ENCODE measurements around the gene NMU.

The NMU gene

DNA sequence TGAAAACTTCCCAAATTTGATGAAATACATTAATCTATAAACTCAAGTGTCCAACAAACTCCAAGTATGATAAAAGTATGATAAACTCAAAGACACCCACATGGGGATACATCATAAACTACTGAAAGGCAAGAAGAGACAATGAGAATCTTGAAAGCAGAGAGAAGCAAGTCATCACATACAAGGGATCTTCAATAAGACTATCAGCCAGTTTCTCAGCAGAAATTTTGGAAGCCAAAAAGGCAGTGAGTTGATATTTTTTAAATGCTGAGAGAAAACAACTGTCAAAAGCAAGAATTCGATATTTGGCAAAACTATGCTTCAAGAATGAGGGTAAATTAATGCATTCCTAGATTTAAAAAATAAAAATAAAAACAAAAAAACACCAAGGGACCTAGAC is 60.6 kb downstream of the NMU start:
- H3K4me1 ChIP-seq (ENCODE audit: insufficient read depth, low read length): no peaks in the 10 kb centered on the region
- no peaks in the 10 kb centered on the region for H3K79me2 ChIP-seq (ENCODE audit: insufficient read depth, low read length)
- H3K9me3 ChIP-seq (ENCODE audit: insufficient read depth, low read length, severe bottlenecking): no peaks in the 10 kb centered on the region
- H3K27ac ChIP-seq (ENCODE audit: low read length): no peak overlapping the region
- ATAC-seq (ENCODE audit: insufficient read depth, low read depth) (no peak), DNase-seq (no peak)
- H3K27me3 ChIP-seq (ENCODE audit: insufficient read depth, low read length, poor library complexity): peaks cover 9% of the 10 kb centered on the region
- no peaks in the 10 kb centered on the region for H4K20me1 ChIP-seq (ENCODE audit: insufficient read depth, low read length)
- no peak overlapping the region for H3K9ac ChIP-seq (ENCODE audit: low read depth, low read length)
- H3K4me3 ChIP-seq (ENCODE audit: low read depth in 1 of 2, low read length in 2 of 2): no peak overlapping the region
- H3K4me2 ChIP-seq (ENCODE audit: insufficient read depth, low read length): no peak overlapping the region
- no peak for TF ChIP-seq EZH2 (IDR thresholded peaks at IDR 0.05; ENCODE audit: borderline replicate concordance, low read depth, low read length, severe bottlenecking)
- TF ChIP-seq, protein P1, sequence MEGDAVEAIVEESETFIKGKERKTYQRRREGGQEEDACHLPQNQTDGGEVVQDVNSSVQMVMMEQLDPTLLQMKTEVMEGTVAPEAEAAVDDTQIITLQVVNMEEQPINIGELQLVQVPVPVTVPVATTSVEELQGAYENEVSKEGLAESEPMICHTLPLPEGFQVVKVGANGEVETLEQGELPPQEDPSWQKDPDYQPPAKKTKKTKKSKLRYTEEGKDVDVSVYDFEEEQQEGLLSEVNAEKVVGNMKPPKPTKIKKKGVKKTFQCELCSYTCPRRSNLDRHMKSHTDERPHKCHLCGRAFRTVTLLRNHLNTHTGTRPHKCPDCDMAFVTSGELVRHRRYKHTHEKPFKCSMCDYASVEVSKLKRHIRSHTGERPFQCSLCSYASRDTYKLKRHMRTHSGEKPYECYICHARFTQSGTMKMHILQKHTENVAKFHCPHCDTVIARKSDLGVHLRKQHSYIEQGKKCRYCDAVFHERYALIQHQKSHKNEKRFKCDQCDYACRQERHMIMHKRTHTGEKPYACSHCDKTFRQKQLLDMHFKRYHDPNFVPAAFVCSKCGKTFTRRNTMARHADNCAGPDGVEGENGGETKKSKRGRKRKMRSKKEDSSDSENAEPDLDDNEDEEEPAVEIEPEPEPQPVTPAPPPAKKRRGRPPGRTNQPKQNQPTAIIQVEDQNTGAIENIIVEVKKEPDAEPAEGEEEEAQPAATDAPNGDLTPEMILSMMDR (IDR thresholded peaks at IDR 0.05; ENCODE audit: borderline replicate concordance, extremely low read depth, low read length, poor library complexity, severe bottlenecking): no peak
- H2AFZ ChIP-seq (ENCODE audit: low read depth, low read length): no peak overlapping the region
- no peaks in the 10 kb centered on the region for H3K36me3 ChIP-seq (ENCODE audit: insufficient read depth, low read length)

DNA sequence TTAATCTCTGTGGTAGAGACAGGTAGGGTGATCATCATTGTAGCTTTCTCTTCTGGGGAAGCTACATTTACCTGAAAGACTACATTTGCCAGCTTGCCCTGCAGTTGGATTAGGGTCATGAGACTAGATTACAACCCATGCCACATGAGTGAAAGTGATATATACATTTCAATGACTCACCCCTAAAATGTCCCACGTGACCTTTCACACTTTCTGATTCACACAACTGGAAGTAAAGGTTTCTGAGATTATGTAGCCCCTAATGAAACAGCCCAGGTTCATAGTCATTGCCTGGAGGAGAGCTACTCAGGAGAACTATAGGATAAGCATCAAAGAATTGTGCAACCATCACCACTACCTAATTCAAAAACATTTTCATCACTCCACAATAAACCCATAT is 61.8 kb downstream of the NMU start:
- TF ChIP-seq EZH2 (IDR thresholded peaks at IDR 0.05; ENCODE audit: borderline replicate concordance, low read depth, low read length, severe bottlenecking): no peak
- TF ChIP-seq, protein P1 (IDR thresholded peaks at IDR 0.05; ENCODE audit: borderline replicate concordance, extremely low read depth, low read length, poor library complexity, severe bottlenecking): no peak
- Histone ChIP-seq H3K27me3 (ENCODE audit: insufficient read depth, low read length, poor library complexity) (peaks cover 9% of the 10 kb centered on the region), H2AFZ (ENCODE audit: low read depth, low read length) (no peak overlapping the region), H3K4me1 (ENCODE audit: insufficient read depth, low read length) (no peaks in the 10 kb centered on the region), H3K4me3 (ENCODE audit: low read depth in 1 of 2, low read length in 2 of 2) (no peak overlapping the region), H4K20me1 (ENCODE audit: insufficient read depth, low read length) (no peaks in the 10 kb centered on the region), H3K9me3 (ENCODE audit: insufficient read depth, low read length, severe bottlenecking) (no peaks in the 10 kb centered on the region), H3K4me2 (ENCODE audit: insufficient read depth, low read length) (no peak overlapping the region), H3K79me2 (ENCODE audit: insufficient read depth, low read length) (no peaks in the 10 kb centered on the region), H3K36me3 (ENCODE audit: insufficient read depth, low read length) (no peaks in the 10 kb centered on the region), H3K9ac (ENCODE audit: low read depth, low read length) (no peak overlapping the region), H3K27ac (ENCODE audit: low read length) (no peak overlapping the region)
- DNase-seq (no peak), ATAC-seq (ENCODE audit: insufficient read depth, low read depth) (no peak)

DNA sequence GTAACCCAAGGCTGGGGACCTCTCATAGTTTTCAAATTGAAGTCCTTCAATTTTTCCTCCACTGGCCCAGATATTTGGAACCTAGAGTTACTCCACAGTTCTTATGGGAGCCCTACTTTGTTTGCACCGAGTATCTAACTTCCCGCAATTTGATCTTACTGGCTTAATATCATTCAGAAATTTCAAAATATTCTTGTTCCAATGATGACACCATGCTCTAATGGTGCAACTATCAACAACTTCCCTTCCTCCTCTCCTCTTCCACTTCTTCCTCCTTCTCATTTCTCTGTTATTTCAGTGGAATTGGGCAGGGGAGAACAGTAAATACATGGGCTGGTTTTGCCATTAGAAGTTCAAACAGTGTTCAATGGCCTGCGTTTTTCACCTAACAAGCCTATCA is 64.3 kb downstream of the NMU start:
- no peak for TF ChIP-seq EZH2 (IDR thresholded peaks at IDR 0.05; ENCODE audit: borderline replicate concordance, low read depth, low read length, severe bottlenecking)
- TF ChIP-seq, protein P1 (IDR thresholded peaks at IDR 0.05; ENCODE audit: borderline replicate concordance, extremely low read depth, low read length, poor library complexity, severe bottlenecking): no peak
- H3K4me2 ChIP-seq (ENCODE audit: insufficient read depth, low read length): no peak overlapping the region
- H3K9me3 ChIP-seq (ENCODE audit: insufficient read depth, low read length, severe bottlenecking): no peaks in the 10 kb centered on the region
- H2AFZ ChIP-seq (ENCODE audit: low read depth, low read length): no peak overlapping the region
- no peak for ATAC-seq (ENCODE audit: insufficient read depth, low read depth)
- H3K4me3 ChIP-seq (ENCODE audit: low read depth in 1 of 2, low read length in 2 of 2): no peak overlapping the region
- no peaks in the 10 kb centered on the region for H4K20me1 ChIP-seq (ENCODE audit: insufficient read depth, low read length)
- no peaks in the 10 kb centered on the region for H3K4me1 ChIP-seq (ENCODE audit: insufficient read depth, low read length)
- H3K27ac ChIP-seq (ENCODE audit: low read length): no peak overlapping the region
- H3K9ac ChIP-seq (ENCODE audit: low read depth, low read length): no peak overlapping the region
- no peaks in the 10 kb centered on the region for H3K79me2 ChIP-seq (ENCODE audit: insufficient read depth, low read length)
- no peaks in the 10 kb centered on the region for H3K36me3 ChIP-seq (ENCODE audit: insufficient read depth, low read length)
- no peak for DNase-seq
- H3K27me3 ChIP-seq (ENCODE audit: insufficient read depth, low read length, poor library complexity): no peaks in the 10 kb centered on the region
